A549 (cell line): ENCODE results near the gene TRPV2. TPM values are rescaled to one million over a fixed set of nuclear protein-coding genes. Genes with fewer than 3 reads are reported as not detected.

Source experiments
- ATAC-seq, 2 experiments: fragments of 200-7000 bp in 1 of 2; fragments of >200 bp in 1 of 2; cut with Nextera tagmentation in 1 of 2; cut with Tn5 transposase in 1 of 2; 3 replicates each; pipeline versions ENCODE4 v1.8.0 to v1.9.1; 2018 to 2020; ENCODE audit warnings: mild to moderate bottlenecking in 1 of 2, moderate library complexity in 1 of 2
- CTCF ChIA-PET: fragments of 300-600 bp; sonication (Branson Sonifier 250); formaldehyde crosslinking; extraction: SDS; loops from one replicate; lab custom pipeline; 2021; ENCODE audit warnings: antibody characterized with exemption, inconsistent platforms; lab: Yijun Ruan, JAX
- POLR2A ChIA-PET: fragments of 350-600 bp; formaldehyde crosslinking; extraction: SDS; loops from one replicate; lab custom pipeline; 2021; ENCODE audit warnings: antibody characterized with exemption, inconsistent platforms; lab: Yijun Ruan, JAX
- DNase-seq, 2 experiments: peaks; one replicate each; pipeline versions ENCODE4 v3.0.0 to v3.0.0-alpha.2; 2011 to 2016; ENCODE audit warnings: low read depth in 1 of 2, low spot score in 1 of 2
- FAIRE-seq: peaks from 2 replicates; lab custom pipeline; 2011; peaks lifted over from hg19 to GRCh38; lab: Jason Lieb, UNC
- H3K27ac ChIP-seq, 2 experiments: fragments of >200 bp; sonication (Bioruptor Twin); formaldehyde crosslinking; 3 replicates each; pipeline ENCODE4 v1.5.1; 2016 to 2017
- H3K4me1 ChIP-seq: fragments of >200 bp; sonication (Bioruptor Twin); formaldehyde crosslinking; 3 replicates; pipeline ENCODE4 v1.6.1; 2016
- H3K4me2 ChIP-seq: fragments of >200 bp; sonication (Bioruptor Twin); formaldehyde crosslinking; 3 replicates; pipeline ENCODE4 v1.6.1; 2016
- H3K4me3 ChIP-seq: fragments of >200 bp; sonication (Bioruptor Twin); formaldehyde crosslinking; 3 replicates; pipeline ENCODE4 v1.5.1; 2016
- H3K9me3 ChIP-seq: fragments of >200 bp; sonication (Bioruptor Twin); formaldehyde crosslinking; 3 replicates; pipeline ENCODE4 v1.6.1; 2016
- CBX2 ChIP-seq: fragments of 200-600 bp; sonication (generic); IDR thresholded peaks from 2 replicates; pipeline ENCODE4 v1.6.1; 2016; ENCODE audit warnings: low read depth, mild to moderate bottlenecking, borderline replicate concordance
- CHD4 ChIP-seq: fragments of 200-600 bp; sonication (generic); IDR thresholded peaks from 2 replicates; pipeline ENCODE4 v1.6.1; 2016; ENCODE audit warnings: antibody characterized with exemption, mild to moderate bottlenecking, borderline replicate concordance
- FOSL2 ChIP-seq, 2 experiments: fragments of 450-650 bp in 1 of 2; fragments of >200 bp in 1 of 2; sonication (Bioruptor Twin) in 1 of 2; formaldehyde crosslinking; IDR thresholded peaks; 2 replicates each; pipeline versions ENCODE4 v1.5.0 to v1.6.1; 2016 to 2020; ENCODE audit warnings: mild to moderate bottlenecking in 1 of 2, moderate library complexity in 1 of 2
- GATA3 ChIP-seq: IDR thresholded peaks from 2 replicates; pipeline ENCODE4 v1.6.1; 2012; ENCODE audit warnings: borderline replicate concordance
- HDAC2 ChIP-seq: fragments of 200-600 bp; sonication (generic); IDR thresholded peaks from 2 replicates; pipeline ENCODE4 v1.6.1; 2016
- JUN ChIP-seq, 2 experiments: fragments of >200 bp; sonication (Bioruptor Twin); formaldehyde crosslinking; IDR thresholded peaks; 2 replicates in 1 of 2; 3 replicates in 1 of 2; pipeline ENCODE4 v1.6.1; 2016 to 2017
- JUNB ChIP-seq: fragments of >200 bp; sonication (Bioruptor Twin); formaldehyde crosslinking; IDR thresholded peaks from 2 replicates; pipeline ENCODE4 v1.6.1; 2016
- KDM5A ChIP-seq: fragments of 200-600 bp; sonication (generic); IDR thresholded peaks from 2 replicates; pipeline ENCODE4 v1.6.1; 2016; ENCODE audit warnings: antibody characterized with exemption, mild to moderate bottlenecking
- NFE2L2 ChIP-seq: fragments of 150-350 bp; conservative IDR thresholded peaks from 2 replicates; pipeline ENCODE4 v1.6.1; 2014; ENCODE audit warnings: low read length
- NPAS2 ChIP-seq: fragments of 250-450 bp; sonication (Bioruptor Pico); IDR thresholded peaks from 2 replicates; pipeline ENCODE4 v1.8.0; 2022; ENCODE audit warnings: mild to moderate bottlenecking, moderate library complexity, borderline replicate concordance
- NR3C1 ChIP-seq: fragments of >200 bp; sonication (Bioruptor Twin); formaldehyde crosslinking; IDR thresholded peaks from 3 replicates; pipeline ENCODE4 v1.6.1; 2017
- RAD21 ChIP-seq, 2 experiments: fragments of >200 bp in 1 of 2; sonication (Bioruptor Twin) in 1 of 2; formaldehyde crosslinking in 1 of 2; IDR thresholded peaks in 1 of 2; conservative IDR thresholded peaks in 1 of 2; 2 replicates in 1 of 2; 3 replicates in 1 of 2; pipeline ENCODE4 v1.6.1; 2012 to 2018; ENCODE audit warnings: inconsistent platforms in 1 of 2
- SMC3 ChIP-seq: fragments of >200 bp; sonication (Bioruptor Twin); formaldehyde crosslinking; IDR thresholded peaks from 3 replicates; pipeline ENCODE4 v1.6.1; 2018; ENCODE audit warnings: inconsistent platforms
- SREBF2 ChIP-seq: fragments of 450-650 bp; IDR thresholded peaks from 2 replicates; pipeline ENCODE4 v1.6.1; 2014; ENCODE audit warnings: mild to moderate bottlenecking, moderate library complexity
- ZC3H11A ChIP-seq: fragments of 450-650 bp; IDR thresholded peaks from 2 replicates; pipeline ENCODE4 v1.6.1; 2014; ENCODE audit warnings: antibody characterized with exemption, mild to moderate bottlenecking
- ZFP36 ChIP-seq: fragments of 450-650 bp; IDR thresholded peaks from 2 replicates; pipeline ENCODE4 v1.6.1; 2014; ENCODE audit warnings: borderline replicate concordance; ENCODE audit not compliant: partially characterized antibody
- WGBS: methylation state at CpG from one replicate; pipeline ENCODE4 v1.1.6; 2017; ENCODE audit errors: missing lambda C conversion rate; 5-methylcytosine and 5-hydroxymethylcytosine counted together
- polyA plus RNA-seq, 4 experiments: library from polyadenylated mRNA; depleted of rRNA in 3 of 4; stranded (reverse); fragments of >200 nt; fragmentation: RNase III in 1 of 4; extraction: RNeasy Plus Mini Kit Qiagen cat#74134 plus additional on column Dnase treatment in 1 of 4; gene quantifications; 2 replicates in 3 of 4; 3 replicates in 1 of 4; pipeline ENCODE4 v1.2.3, GENCODE V29; 2011 to 2017
- TF ChIP-seq, protein P1 (sequence below): fragments of 200-600 bp; sonication (generic); IDR thresholded peaks from 2 replicates; pipeline ENCODE4 v1.6.1; 2016; ENCODE audit warnings: antibody characterized with exemption, mild to moderate bottlenecking, moderate library complexity
- TF ChIP-seq, protein P2 (sequence below): fragments of 450-650 bp; IDR thresholded peaks from 2 replicates; pipeline ENCODE4 v1.6.1; 2014; ENCODE audit warnings: antibody characterized with exemption
- TF ChIP-seq, protein P3 (sequence below): fragments of 250-450 bp; sonication (Bioruptor Pico); IDR thresholded peaks from 2 replicates; pipeline ENCODE4 v1.5.0; 2020; ENCODE audit warnings: low read depth, mild to moderate bottlenecking, moderate library complexity

The TRPV2 gene
- polyA plus RNA-seq, 2 of the 4 experiments (the other 2 are of a cell fraction), result 0.31 to 0.61 TPM

DNA sequence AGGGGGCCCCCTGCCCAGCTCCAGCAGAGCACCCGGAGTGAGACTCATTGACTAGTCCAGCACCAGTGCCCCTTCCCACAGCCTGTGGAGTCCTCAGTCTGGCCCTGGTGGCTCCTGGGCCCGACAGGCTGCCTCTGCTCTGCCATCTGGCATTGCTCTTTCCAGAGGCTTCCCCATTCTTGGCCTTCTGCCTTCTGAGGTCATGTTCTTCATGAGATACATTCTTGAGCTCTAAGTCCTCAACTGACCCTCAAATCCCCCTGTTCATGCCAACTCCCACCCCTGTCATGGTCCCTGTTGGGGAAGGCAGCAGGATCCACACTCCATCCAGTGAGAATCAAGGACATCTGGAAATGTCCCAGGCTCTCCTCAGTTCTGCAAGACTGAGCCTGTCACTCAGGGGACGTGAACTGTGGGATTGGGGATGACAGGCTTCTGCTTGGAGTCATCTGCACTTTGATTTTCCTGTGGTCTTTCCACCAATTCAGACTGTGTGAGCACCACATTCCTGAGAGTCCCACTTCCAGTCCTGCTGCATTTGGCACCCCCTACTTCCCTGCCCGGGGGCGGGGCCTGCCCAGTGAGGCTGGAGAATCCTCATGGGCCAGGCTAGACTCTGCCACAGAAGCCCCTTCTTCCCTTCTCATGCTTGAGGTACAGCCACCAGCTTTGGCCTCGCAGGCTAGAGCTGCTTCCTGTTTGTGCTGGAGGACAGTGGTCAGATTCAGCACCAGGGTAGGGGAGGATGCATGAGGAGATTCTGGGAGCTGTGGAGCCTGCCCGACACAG, 2.7 kb downstream of the TRPV2 start:
- H3K4me2 ChIP-seq, result peak overlapping the region; percentile 54; the same call in 1 of the 3 replicates
- TF ChIP-seq ZC3H11A (no peak), RAD21 (conservative IDR thresholded peaks at IDR 0.05 in 1 of 2, IDR thresholded peaks at IDR 0.05 in 1 of 2) (no peak), CHD4 (no peak), JUN (IDR thresholded peaks at IDR 0.05) (no peak), SMC3 (no peak), CBX2 (no peak), GATA3 (no peak), ZFP36 (no peak), HDAC2 (no peak), SREBF2 (no peak), NFE2L2 (no peak), KDM5A (no peak), JUNB (no peak)
- TF ChIP-seq, protein P1, sequence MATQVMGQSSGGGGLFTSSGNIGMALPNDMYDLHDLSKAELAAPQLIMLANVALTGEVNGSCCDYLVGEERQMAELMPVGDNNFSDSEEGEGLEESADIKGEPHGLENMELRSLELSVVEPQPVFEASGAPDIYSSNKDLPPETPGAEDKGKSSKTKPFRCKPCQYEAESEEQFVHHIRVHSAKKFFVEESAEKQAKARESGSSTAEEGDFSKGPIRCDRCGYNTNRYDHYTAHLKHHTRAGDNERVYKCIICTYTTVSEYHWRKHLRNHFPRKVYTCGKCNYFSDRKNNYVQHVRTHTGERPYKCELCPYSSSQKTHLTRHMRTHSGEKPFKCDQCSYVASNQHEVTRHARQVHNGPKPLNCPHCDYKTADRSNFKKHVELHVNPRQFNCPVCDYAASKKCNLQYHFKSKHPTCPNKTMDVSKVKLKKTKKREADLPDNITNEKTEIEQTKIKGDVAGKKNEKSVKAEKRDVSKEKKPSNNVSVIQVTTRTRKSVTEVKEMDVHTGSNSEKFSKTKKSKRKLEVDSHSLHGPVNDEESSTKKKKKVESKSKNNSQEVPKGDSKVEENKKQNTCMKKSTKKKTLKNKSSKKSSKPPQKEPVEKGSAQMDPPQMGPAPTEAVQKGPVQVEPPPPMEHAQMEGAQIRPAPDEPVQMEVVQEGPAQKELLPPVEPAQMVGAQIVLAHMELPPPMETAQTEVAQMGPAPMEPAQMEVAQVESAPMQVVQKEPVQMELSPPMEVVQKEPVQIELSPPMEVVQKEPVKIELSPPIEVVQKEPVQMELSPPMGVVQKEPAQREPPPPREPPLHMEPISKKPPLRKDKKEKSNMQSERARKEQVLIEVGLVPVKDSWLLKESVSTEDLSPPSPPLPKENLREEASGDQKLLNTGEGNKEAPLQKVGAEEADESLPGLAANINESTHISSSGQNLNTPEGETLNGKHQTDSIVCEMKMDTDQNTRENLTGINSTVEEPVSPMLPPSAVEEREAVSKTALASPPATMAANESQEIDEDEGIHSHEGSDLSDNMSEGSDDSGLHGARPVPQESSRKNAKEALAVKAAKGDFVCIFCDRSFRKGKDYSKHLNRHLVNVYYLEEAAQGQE, result no peak
- TF ChIP-seq, protein P2, sequence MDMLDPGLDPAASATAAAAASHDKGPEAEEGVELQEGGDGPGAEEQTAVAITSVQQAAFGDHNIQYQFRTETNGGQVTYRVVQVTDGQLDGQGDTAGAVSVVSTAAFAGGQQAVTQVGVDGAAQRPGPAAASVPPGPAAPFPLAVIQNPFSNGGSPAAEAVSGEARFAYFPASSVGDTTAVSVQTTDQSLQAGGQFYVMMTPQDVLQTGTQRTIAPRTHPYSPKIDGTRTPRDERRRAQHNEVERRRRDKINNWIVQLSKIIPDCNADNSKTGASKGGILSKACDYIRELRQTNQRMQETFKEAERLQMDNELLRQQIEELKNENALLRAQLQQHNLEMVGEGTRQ, result no peak
- TF ChIP-seq, protein P3, sequence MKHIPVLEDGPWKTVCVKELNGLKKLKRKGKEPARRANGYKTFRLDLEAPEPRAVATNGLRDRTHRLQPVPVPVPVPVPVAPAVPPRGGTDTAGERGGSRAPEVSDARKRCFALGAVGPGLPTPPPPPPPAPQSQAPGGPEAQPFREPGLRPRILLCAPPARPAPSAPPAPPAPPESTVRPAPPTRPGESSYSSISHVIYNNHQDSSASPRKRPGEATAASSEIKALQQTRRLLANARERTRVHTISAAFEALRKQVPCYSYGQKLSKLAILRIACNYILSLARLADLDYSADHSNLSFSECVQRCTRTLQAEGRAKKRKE (CRISPR knock-in tag), result no peak
- WGBS, result 89% methylated on average over 7 of the region's 7 CpGs
- ATAC-seq, result peak in 1 of 2 experiments; percentile 12; a peak in 3 of 6 replicates
- peak overlapping the region; percentile 32 to 83 for H3K27ac ChIP-seq
- POLR2A ChIA-PET, result interaction anchor here (1.5 to 3.0 kb wide), 2 partner anchors 21 to 37 kb away, joined by 5 to 15 read pairs; partner anchors contain the start of gene UBB
- H3K9me3 ChIP-seq, result no peaks in the 10 kb centered on the region
- no peak for DNase-seq
- H3K4me1 ChIP-seq, result peaks cover 22% of the 10 kb centered on the region
- CTCF ChIA-PET, result interaction anchor here (0.7 to 7.4 kb wide), 12 partner anchors 9 to 473 kb away, joined by 3 to 69 read pairs (median 4); partner anchors contain the start of gene ADORA2B
- no peak overlapping the region for H3K4me3 ChIP-seq
- no peak for FAIRE-seq

DNA sequence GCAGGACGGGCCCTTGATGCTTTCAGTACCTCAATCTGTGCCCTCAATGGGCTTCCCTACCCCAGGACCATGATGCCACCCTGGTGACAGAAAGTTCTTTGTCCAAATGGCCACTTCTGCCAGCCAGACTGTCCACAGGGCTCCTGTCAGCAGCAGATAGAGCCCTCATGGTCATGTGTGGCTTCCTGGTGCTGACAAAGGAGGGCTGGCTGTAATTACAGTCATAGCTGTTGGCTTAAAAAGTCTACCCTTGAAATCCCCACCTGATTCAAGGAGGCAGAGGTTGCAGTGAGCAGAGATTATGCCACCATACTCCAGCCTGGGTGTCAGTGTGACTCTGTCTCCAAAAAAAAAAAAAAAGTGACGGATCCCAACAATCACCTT, 3.3 kb downstream of the TRPV2 start:
- Histone ChIP-seq H3K4me2 (peak overlapping the region; percentile 54), H3K4me3 (no peak overlapping the region), H3K27ac (peak overlapping the region; percentile 32 to 83), H3K4me1 (peaks cover 22% of the 10 kb centered on the region), H3K9me3 (no peaks in the 10 kb centered on the region)
- DNase-seq (no peak), FAIRE-seq (no peak), ATAC-seq (peak in 1 of 2 experiments; percentile 3; a peak in 1 of 6 replicates)
- CTCF ChIA-PET, result interaction anchor here (0.8 to 7.4 kb wide), 7 partner anchors 9 to 474 kb away, joined by 3 to 69 read pairs (median 5); partner anchors contain the start of gene ADORA2B
- WGBS, result 45% methylated on average over 2 of the region's 2 CpGs
- POLR2A ChIA-PET, result interaction anchor here (0.5 to 1.6 kb wide), 3 partner anchors 20 to 127 kb away, joined by 3 to 16 read pairs (median 12); partner anchors contain the start of gene UBB
- TF ChIP-seq, protein P3 (CRISPR knock-in tag), result no peak
- TF ChIP-seq NR3C1, result no peak
- TF ChIP-seq NPAS2, result no peak
- no peak for TF ChIP-seq FOSL2 (IDR thresholded peaks at IDR 0.05)
- TF ChIP-seq FOSL2 (CRISPR knock-in tag; IDR thresholded peaks at IDR 0.05), result no peak
